HG03460 (cell line): Measurements from ENCODE around the gene NLRX1.
"Not testable (repeated sequence)": the region's sequence is repeated elsewhere in the genome, so short reads cannot be mapped to it uniquely, and the experiment has no call there.

Source experiments
- ATAC-seq: cut with Tn5 transposase; IDR thresholded peaks from one replicate; pipeline ENCODE4 v1.9.1; 2021; ENCODE audit not compliant: unreplicated experiment

NLRX1 gene

GRCh38 chr11:119185981-119186634 is 17.6 kb downstream of the NLRX1 start:
- ATAC-seq = no peak

- ATAC-seq = no peak
These were observed 18.8 kb downstream of the NLRX1 start for GRCh38 chr11:119187123-119187892.

- ATAC-seq = no peak
These were observed 19.5 kb downstream of the NLRX1 start for GRCh38 chr11:119188067-119188466.

- no peak for ATAC-seq
These were observed 20.4 kb downstream of the NLRX1 start for GRCh38 chr11:119188887-119189286.

GRCh38 chr11:119189393-119189792 is 20.9 kb downstream of the NLRX1 start:
- ATAC-seq = no peak

- ATAC-seq = no peak
These were observed 22.0 kb downstream of the NLRX1 start for GRCh38 chr11:119190531-119190930.

- not testable (repeated sequence) for ATAC-seq
These were observed 22.7 kb downstream of the NLRX1 start for GRCh38 chr11:119191265-119191664.

- no peak for ATAC-seq
These were observed 23.6 kb downstream of the NLRX1 start for GRCh38 chr11:119192111-119192510.

GRCh38 chr11:119193001-119193400 is 24.5 kb downstream of the NLRX1 start:
- no peak for ATAC-seq

GRCh38 chr11:119193626-119194025 is 25.1 kb downstream of the NLRX1 start:
- no peak for ATAC-seq

GRCh38 chr11:119194811-119195440 is 26.4 kb downstream of the NLRX1 start:
- ATAC-seq = no peak

- ATAC-seq = no peak
These were observed 27.2 kb downstream of the NLRX1 start for GRCh38 chr11:119195680-119196079.

- ATAC-seq = peak; percentile 75
These were observed 28.4 kb downstream of the NLRX1 start for GRCh38 chr11:119196833-119197483.

- no peak for ATAC-seq
These were observed 30.4 kb downstream of the NLRX1 start for GRCh38 chr11:119198925-119199324.

GRCh38 chr11:119201236-119201635 is 32.7 kb downstream of the NLRX1 start:
- ATAC-seq = not testable (repeated sequence)

- ATAC-seq = no peak
These were observed 34.0 kb downstream of the NLRX1 start for GRCh38 chr11:119202554-119202953.

- ATAC-seq = no peak
These were observed 35.5 kb downstream of the NLRX1 start for GRCh38 chr11:119204066-119204465.

- ATAC-seq = no peak
These were observed 36.6 kb downstream of the NLRX1 start for GRCh38 chr11:119205080-119205479.

- peak; percentile 73 for ATAC-seq
These were observed 37.3 kb downstream of the NLRX1 start, which contains the start of gene CBL for GRCh38 chr11:119205574-119206510. TSS of gene CBL (plus strand) at chr11:119206339. CDS start at chr11:119206418, 79 bp downstream.
